Endothelial cell of umbilical vein (primary cell): Measurements from ENCODE around the gene CLDN9. TPM values are rescaled to one million over a fixed set of nuclear protein-coding genes. Genes with fewer than 3 reads are reported as not detected.

Experiments
- BruUV-seq: library from RNA; stranded (reverse); fragments of 400-500 nt; replicated peaks from 2 replicates; lab custom pipeline; 2021; lab: Mats Ljungman, UMichigan
- CTCF ChIA-PET: fragments of 300-600, 350-600 bp; sonication (Branson Sonifier 250); formaldehyde crosslinking; loops from one replicate; lab custom pipeline; 2021; ENCODE audit warnings: antibody characterized with exemption, inconsistent platforms; lab: Charles Lee
- POLR2A ChIA-PET: fragments of 300-600, 350-600 bp; sonication (Branson Sonifier 250); formaldehyde crosslinking; loops from one replicate; lab custom pipeline; 2021; ENCODE audit warnings: antibody characterized with exemption, inconsistent platforms; lab: Charles Lee
- DNase-seq: peaks from one replicate; pipeline ENCODE4 v3.0.0-alpha.2; 2011; ENCODE audit warnings: low read depth, low spot score
- FAIRE-seq: peaks from 2 replicates; lab custom pipeline; 2011; peaks lifted over from hg19 to GRCh38; lab: Jason Lieb, UNC
- H2AFZ ChIP-seq: 2 replicates; pipeline ENCODE4 v1.6.0; 2012; ENCODE audit warnings: low read depth, low read length, control low read depth, inconsistent platforms
- H3K27ac ChIP-seq: 2 replicates; pipeline ENCODE4 v1.5.1; 2011; ENCODE audit warnings: low read depth, mild to moderate bottlenecking, control low read depth, low read length, moderate library complexity; ENCODE audit not compliant: insufficient read depth
- H3K27me3 ChIP-seq, 2 experiments: 2 replicates each; pipeline versions ENCODE4 v1.6.0 to v1.6.1; 2011; ENCODE audit warnings: low read length in 2 of 2, mixed read lengths in 1 of 2; ENCODE audit not compliant: control insufficient read depth in 2 of 2, insufficient read depth in 2 of 2
- H3K36me3 ChIP-seq, 2 experiments: 2 replicates in 1 of 2; 3 replicates in 1 of 2; pipeline ENCODE4 v1.5.1; 2011; ENCODE audit warnings: low read length in 2 of 2, mild to moderate bottlenecking in 1 of 2, moderate library complexity in 1 of 2; ENCODE audit not compliant: control insufficient read depth in 2 of 2, insufficient read depth in 2 of 2; ENCODE audit errors: extremely low read depth in 1 of 2
- H3K4me1 ChIP-seq: 3 replicates; pipeline ENCODE4 v1.5.1; 2011; ENCODE audit warnings: mild to moderate bottlenecking, low read length; ENCODE audit not compliant: control insufficient read depth, insufficient read depth; ENCODE audit errors: extremely low read depth
- H3K4me2 ChIP-seq: 2 replicates; pipeline ENCODE4 v1.6.1; 2011; ENCODE audit warnings: low read length, control low read depth, mixed read lengths; ENCODE audit not compliant: insufficient read depth
- H3K4me3 ChIP-seq, 3 experiments: fragments of 200-600 bp in 1 of 3; sonication (generic), shearing (Covaris generic) in 1 of 3; replicated peaks in 1 of 3; 2 replicates each; pipeline ENCODE4 v1.5.1; 2011 to 2016; ENCODE audit warnings: control low read depth in 3 of 3, low read length in 3 of 3, mild to moderate bottlenecking in 2 of 3, inconsistent platforms in 1 of 3, low read depth in 1 of 3, moderate library complexity in 1 of 3; ENCODE audit not compliant: insufficient read depth in 1 of 3
- H3K79me2 ChIP-seq: 2 replicates; pipeline ENCODE4 v1.6.0; 2012; ENCODE audit warnings: low read length, inconsistent platforms; ENCODE audit not compliant: control insufficient read depth, insufficient read depth
- H3K9ac ChIP-seq: replicated peaks from 2 replicates; pipeline ENCODE3; 2011; ENCODE audit warnings: low read length, control low read depth; ENCODE audit not compliant: insufficient read depth; ENCODE audit errors: extremely low read depth
- H3K9me1 ChIP-seq: replicated peaks from 3 replicates; pipeline ENCODE4 v1.6.0; 2011; ENCODE audit warnings: mild to moderate bottlenecking, low read length; ENCODE audit not compliant: control insufficient read depth, insufficient read depth; ENCODE audit errors: extremely low read depth
- H3K9me3 ChIP-seq: replicated peaks from 2 replicates; pipeline ENCODE4 v1.5.1; 2012; ENCODE audit warnings: low read length, inconsistent platforms; ENCODE audit not compliant: control insufficient read depth, insufficient read depth
- H4K20me1 ChIP-seq: replicated peaks from 2 replicates; pipeline ENCODE3; 2011; ENCODE audit warnings: mild to moderate bottlenecking, low read length; ENCODE audit not compliant: control insufficient read depth, insufficient read depth; ENCODE audit errors: extremely low read depth
- EZH2 ChIP-seq: IDR thresholded peaks from 2 replicates; pipeline ENCODE4 v1.6.1; 2012; ENCODE audit warnings: borderline replicate concordance, low read depth, mild to moderate bottlenecking, moderate library complexity, low read length, inconsistent platforms; ENCODE audit not compliant: severe bottlenecking
- FOS ChIP-seq: IDR thresholded peaks from 2 replicates; pipeline ENCODE4 v1.6.1; 2011; ENCODE audit warnings: mild to moderate bottlenecking, low read length, moderate library complexity, borderline replicate concordance; ENCODE audit not compliant: insufficient read depth
- GATA2 ChIP-seq: IDR thresholded peaks from 2 replicates; pipeline ENCODE4 v1.7.0; 2011; ENCODE audit warnings: low read depth, mild to moderate bottlenecking, moderate library complexity, mixed read lengths, low read length; ENCODE audit not compliant: insufficient read length, insufficient read depth
- JUN ChIP-seq: IDR thresholded peaks from 2 replicates; pipeline ENCODE4 v1.6.1; 2011; ENCODE audit warnings: borderline replicate concordance, low read depth; ENCODE audit not compliant: insufficient read length, insufficient read depth
- MYC ChIP-seq: IDR thresholded peaks from one replicate; pipeline ENCODE4 v1.6.1; 2011; ENCODE audit warnings: mild to moderate bottlenecking, low read depth, low read length
- POLR2A ChIP-seq: IDR thresholded peaks from 2 replicates; pipeline ENCODE4 v1.6.1; 2012; ENCODE audit warnings: low read depth, mild to moderate bottlenecking, control low read depth, low read length
- POLR2AphosphoS5 ChIP-seq: IDR thresholded peaks from 2 replicates; pipeline ENCODE4 v1.6.1; 2012; ENCODE audit warnings: low read depth, mild to moderate bottlenecking, control low read depth, low read length, moderate library complexity; ENCODE audit not compliant: insufficient read depth
- dilution Hi-C: fragments of 300-500 bp; cut with MboI; formaldehyde crosslinking; loops from one replicate; pipeline ENCODE4 v1.15.0; 2019; ENCODE audit warnings: low sequenced_read_pairs; ENCODE audit not compliant: extremely low pct_ligation_motif_present
- intact Hi-C: fragments of 100-400 bp; cut with micrococcal nuclease; formaldehyde crosslinking; loops from one replicate; pipeline ENCODE4 v1.10.0; 2022
- polyA plus RNA-seq, 4 experiments: library from polyadenylated mRNA; depleted of rRNA in 3 of 4; stranded (reverse) in 3 of 4; unstranded in 1 of 4; fragments of >200 nt; gene quantifications; 2 replicates each; pipeline versions ENCODE4 v1.2.1 to v1.2.3, GENCODE V29; 2011 to 2012; ENCODE audit warnings: missing spikeins in 1 of 4
- total RNA-seq: library from RNA; stranded (reverse); gene quantifications from 2 replicates; pipeline ENCODE4 v1.2.3, GENCODE V29; 2021
- TF ChIP-seq, protein P1 (sequence below): IDR thresholded peaks from 2 replicates; pipeline ENCODE4 v1.6.1; 2011; ENCODE audit not compliant: insufficient read depth, insufficient read length
- TF ChIP-seq, protein P2 (sequence below), 2 donors: IDR thresholded peaks; 1 replicate in 1 of 2; 2 replicates in 1 of 2; pipeline ENCODE4 v1.5.1; 2011; ENCODE audit warnings: low read length in 2 of 2, mild to moderate bottlenecking in 2 of 2, moderate library complexity in 2 of 2, control low read depth in 1 of 2, inconsistent platforms in 1 of 2, low read depth in 1 of 2; ENCODE audit not compliant: insufficient read depth in 1 of 2; ENCODE audit errors: extremely low read depth in 1 of 2

CLDN9 gene
- total and polyA plus RNA-seq, 2 donors (not counting 3 experiments of a cell fraction or from before 2014, with no cell fraction given): 0.06 TPM; not detected in 1

DNA sequence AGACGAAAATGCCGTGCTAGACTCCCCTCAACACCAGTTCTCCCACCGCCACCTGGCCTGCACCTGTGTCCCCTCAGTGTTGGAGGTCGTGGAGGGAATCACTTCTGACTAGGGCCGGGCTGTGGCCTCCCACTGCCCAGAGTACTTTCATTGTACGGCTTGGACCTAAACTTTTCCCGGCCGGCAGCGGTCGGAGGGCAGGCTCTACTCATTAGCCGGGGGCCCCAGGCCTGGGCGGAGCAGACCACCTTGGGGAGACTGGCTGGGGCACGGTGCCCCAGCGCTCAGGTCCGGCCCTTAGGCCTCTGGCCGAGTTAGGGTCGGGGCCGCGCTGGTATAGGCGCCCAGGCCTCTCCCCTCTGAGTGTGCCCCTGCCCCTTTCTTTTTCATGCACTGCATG, 4.6 kb downstream of the CLDN9 start:
- no peak overlapping the region for H3K27ac ChIP-seq
- no TSS peak for BruUV-seq
- CTCF ChIA-PET: interaction anchor here (1.0 to 3.1 kb wide), 2 partner anchors 11 kb away, joined by 6 to 30 read pairs; no protein-coding TSS in a partner anchor

More for the DNA sequence above, 4.6 kb downstream of the CLDN9 start:
- no peaks in the 10 kb centered on the region for H3K9me3 ChIP-seq
- FAIRE-seq: no peak
- POLR2A ChIA-PET: no interaction called here
- no peaks in the 10 kb centered on the region for H3K79me2 ChIP-seq
- peaks cover 13 to 14% of the 10 kb centered on the region in 2 experiments for H3K27me3 ChIP-seq
- dilution Hi-C loops: no loop called here
- no peak overlapping the region for H2AFZ ChIP-seq
- no peaks in the 10 kb centered on the region for H3K36me3 ChIP-seq
- H4K20me1 ChIP-seq: no peaks in the 10 kb centered on the region
- H3K4me1 ChIP-seq: peaks cover 4% of the 10 kb centered on the region
- no peaks in the 10 kb centered on the region for H3K9me1 ChIP-seq
- intact Hi-C loops: no loop called here
- no peak overlapping the region for H3K4me2 ChIP-seq
- H3K9ac ChIP-seq: no peak overlapping the region
- no peak for TF ChIP-seq GATA2
- TF ChIP-seq, protein P1, sequence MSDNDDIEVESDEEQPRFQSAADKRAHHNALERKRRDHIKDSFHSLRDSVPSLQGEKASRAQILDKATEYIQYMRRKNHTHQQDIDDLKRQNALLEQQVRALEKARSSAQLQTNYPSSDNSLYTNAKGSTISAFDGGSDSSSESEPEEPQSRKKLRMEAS: no peak
- TF ChIP-seq MYC: no peak
- TF ChIP-seq, protein P2, sequence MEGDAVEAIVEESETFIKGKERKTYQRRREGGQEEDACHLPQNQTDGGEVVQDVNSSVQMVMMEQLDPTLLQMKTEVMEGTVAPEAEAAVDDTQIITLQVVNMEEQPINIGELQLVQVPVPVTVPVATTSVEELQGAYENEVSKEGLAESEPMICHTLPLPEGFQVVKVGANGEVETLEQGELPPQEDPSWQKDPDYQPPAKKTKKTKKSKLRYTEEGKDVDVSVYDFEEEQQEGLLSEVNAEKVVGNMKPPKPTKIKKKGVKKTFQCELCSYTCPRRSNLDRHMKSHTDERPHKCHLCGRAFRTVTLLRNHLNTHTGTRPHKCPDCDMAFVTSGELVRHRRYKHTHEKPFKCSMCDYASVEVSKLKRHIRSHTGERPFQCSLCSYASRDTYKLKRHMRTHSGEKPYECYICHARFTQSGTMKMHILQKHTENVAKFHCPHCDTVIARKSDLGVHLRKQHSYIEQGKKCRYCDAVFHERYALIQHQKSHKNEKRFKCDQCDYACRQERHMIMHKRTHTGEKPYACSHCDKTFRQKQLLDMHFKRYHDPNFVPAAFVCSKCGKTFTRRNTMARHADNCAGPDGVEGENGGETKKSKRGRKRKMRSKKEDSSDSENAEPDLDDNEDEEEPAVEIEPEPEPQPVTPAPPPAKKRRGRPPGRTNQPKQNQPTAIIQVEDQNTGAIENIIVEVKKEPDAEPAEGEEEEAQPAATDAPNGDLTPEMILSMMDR (IDR thresholded peaks at IDR 0.05; ENCODE audit: extremely low read depth in 1 of 2, insufficient read depth in 1 of 2, low read depth in 1 of 2, low read length in 2 of 2): no peak
- TF ChIP-seq EZH2: no peak
- no peak for TF ChIP-seq FOS
- TF ChIP-seq POLR2A: no peak
- TF ChIP-seq POLR2AphosphoS5: no peak
- TF ChIP-seq JUN: no peak
- H3K4me3 ChIP-seq: no peak overlapping the region
- DNase-seq: no peak
